ENCODE results near the gene PERM1. TPM values are rescaled to one million over a fixed set of nuclear protein-coding genes. Genes with fewer than 3 reads are reported as not detected.

PERM1 gene
- total and polyA plus RNA-seq, 9 of the 15 experiments (the other 6 are each of a cell fraction or from before 2014, with no cell fraction given) = not detected

- TF ChIP-seq ATF4 (CRISPR knock-in tag; IDR thresholded peaks at IDR 0.05) (peak; percentile 75; the same call in 1 of the 2 replicates), MXI1 (IDR thresholded peaks at IDR 0.05; ENCODE audit: low read depth, low read length) (no peak), ZFX (CRISPR knock-in tag; IDR thresholded peaks at IDR 0.05) (peak; percentile 60), NRF1 (conservative IDR thresholded peaks at IDR 0.05 in 1 of 2, IDR thresholded peaks at IDR 0.05 in 1 of 2) (peak in 1 of 2 experiments; percentile 32; a peak in 2 of 4 replicates), MCM2 (IDR thresholded peaks at IDR 0.05; ENCODE audit: low read depth) (no peak), E2F6 (IDR thresholded peaks at IDR 0.05; ENCODE audit: borderline replicate concordance in 1 of 2, extremely low read depth in 1 of 2, insufficient read depth in 1 of 2, insufficient read length in 1 of 2, low read depth in 1 of 2, low read length in 1 of 2, poor library complexity in 1 of 2, severe bottlenecking in 1 of 2) (peak in 1 of 2 experiments; percentile 15), CHD2 (IDR thresholded peaks at IDR 0.05; ENCODE audit: low read depth, low read length) (peak; percentile 51), MTA1 (IDR thresholded peaks at IDR 0.05; ENCODE audit: borderline replicate concordance) (peak; percentile 79; the same call in 1 of the 2 replicates), NFIX (CRISPR knock-in tag; IDR thresholded peaks at IDR 0.05; ENCODE audit: low read depth) (no peak), ATF1 (CRISPR knock-in tag; IDR thresholded peaks at IDR 0.05) (no peak), ATF1 (tag; IDR thresholded peaks at IDR 0.05) (peak; percentile 62), ZNF436 (CRISPR knock-in tag; IDR thresholded peaks at IDR 0.05) (no peak), CXXC5 (CRISPR knock-in tag; IDR thresholded peaks at IDR 0.05) (peak; percentile 71), MTA3 (IDR thresholded peaks at IDR 0.05; ENCODE audit: borderline replicate concordance) (peak; percentile 89; the same call in 1 of the 2 replicates), TFAP4 (CRISPR knock-in tag; IDR thresholded peaks at IDR 0.05; ENCODE audit: borderline replicate concordance) (peak; percentile 94), BDP1 (IDR thresholded peaks at IDR 0.05; ENCODE audit: insufficient read depth, insufficient read length) (no peak), ZBTB49 (CRISPR knock-in tag; IDR thresholded peaks at IDR 0.05; ENCODE audit: borderline replicate concordance) (no peak)
- TF ChIP-seq, protein P1, sequence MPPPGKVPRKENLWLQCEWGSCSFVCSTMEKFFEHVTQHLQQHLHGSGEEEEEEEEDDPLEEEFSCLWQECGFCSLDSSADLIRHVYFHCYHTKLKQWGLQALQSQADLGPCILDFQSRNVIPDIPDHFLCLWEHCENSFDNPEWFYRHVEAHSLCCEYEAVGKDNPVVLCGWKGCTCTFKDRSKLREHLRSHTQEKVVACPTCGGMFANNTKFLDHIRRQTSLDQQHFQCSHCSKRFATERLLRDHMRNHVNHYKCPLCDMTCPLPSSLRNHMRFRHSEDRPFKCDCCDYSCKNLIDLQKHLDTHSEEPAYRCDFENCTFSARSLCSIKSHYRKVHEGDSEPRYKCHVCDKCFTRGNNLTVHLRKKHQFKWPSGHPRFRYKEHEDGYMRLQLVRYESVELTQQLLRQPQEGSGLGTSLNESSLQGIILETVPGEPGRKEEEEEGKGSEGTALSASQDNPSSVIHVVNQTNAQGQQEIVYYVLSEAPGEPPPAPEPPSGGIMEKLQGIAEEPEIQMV (tag; conservative IDR thresholded peaks at IDR 0.05; ENCODE audit: low read depth) = peak; percentile 56; the same call in 1 of the 2 replicates
Measured at GRCh38 chr1:1004780-1005697, 23.1 kb upstream of the PERM1 start (continued).

Measured in K562 (cell line).